Ammon's horn (tissue), 1 donor: ENCODE results near the gene ZFP36.
"Not testable (repeated sequence)": the region's sequence is repeated elsewhere in the genome, so short reads cannot be mapped to it uniquely, and the experiment has no call there.

Source experiments
- DNase-seq: peaks from one replicate; pipeline ENCODE4 v3.0.0-alpha.2; 2016; ENCODE audit warnings: low spot score

The ZFP36 gene

DNA sequence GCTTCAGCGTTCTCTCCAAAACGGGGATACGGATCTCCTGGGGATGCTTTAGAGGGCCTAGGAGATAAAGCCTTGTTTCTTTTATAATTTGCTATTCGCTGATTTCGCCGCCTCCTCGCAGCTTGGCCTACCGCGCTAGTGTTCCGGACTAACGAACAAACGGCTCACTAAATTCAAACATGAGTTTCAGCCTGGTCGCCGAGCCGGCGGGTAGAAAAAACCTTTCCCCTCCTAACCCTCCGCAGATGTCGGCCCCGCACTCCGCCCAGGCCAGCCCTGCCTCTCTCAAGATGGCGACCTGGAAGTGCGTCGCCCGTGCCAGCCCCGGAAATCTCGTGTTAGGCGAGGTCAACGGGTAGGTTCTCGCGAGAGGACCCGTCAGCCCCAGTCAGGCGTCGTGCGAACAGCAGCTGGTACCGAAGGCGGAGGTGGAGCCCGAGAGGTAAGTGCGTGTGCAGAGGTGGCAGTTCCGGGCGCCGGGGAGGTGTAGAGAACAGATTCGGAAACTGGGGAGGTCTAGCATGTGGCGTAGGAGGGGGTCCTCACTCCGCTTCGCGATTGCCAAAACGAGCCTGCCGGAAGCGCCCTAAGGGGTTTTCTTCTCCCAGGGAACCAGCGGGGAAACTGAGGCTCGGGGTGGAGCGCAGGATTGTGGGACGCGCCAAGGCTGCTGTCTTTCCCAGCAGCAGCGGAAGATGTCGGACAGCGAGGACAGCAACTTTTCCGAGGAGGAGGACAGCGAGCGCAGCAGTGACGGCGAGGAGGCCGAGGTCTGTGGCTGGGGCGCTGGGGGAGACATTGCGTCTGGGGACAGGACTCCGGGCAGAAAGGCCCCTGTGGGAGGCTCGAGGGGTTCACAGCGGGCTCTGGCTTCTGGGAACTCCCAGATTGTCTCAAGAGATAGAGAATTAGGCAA is 38.8 kb downstream of the ZFP36 start, which contains the start of gene SUPT5H:
Gene SUPT5H, plus strand, starts transcription at position 387 of the 916 bp plus-strand sequence. Its CDS starts 309 bp downstream, at position 696.
- DNase-seq = peak; percentile 98

DNA sequence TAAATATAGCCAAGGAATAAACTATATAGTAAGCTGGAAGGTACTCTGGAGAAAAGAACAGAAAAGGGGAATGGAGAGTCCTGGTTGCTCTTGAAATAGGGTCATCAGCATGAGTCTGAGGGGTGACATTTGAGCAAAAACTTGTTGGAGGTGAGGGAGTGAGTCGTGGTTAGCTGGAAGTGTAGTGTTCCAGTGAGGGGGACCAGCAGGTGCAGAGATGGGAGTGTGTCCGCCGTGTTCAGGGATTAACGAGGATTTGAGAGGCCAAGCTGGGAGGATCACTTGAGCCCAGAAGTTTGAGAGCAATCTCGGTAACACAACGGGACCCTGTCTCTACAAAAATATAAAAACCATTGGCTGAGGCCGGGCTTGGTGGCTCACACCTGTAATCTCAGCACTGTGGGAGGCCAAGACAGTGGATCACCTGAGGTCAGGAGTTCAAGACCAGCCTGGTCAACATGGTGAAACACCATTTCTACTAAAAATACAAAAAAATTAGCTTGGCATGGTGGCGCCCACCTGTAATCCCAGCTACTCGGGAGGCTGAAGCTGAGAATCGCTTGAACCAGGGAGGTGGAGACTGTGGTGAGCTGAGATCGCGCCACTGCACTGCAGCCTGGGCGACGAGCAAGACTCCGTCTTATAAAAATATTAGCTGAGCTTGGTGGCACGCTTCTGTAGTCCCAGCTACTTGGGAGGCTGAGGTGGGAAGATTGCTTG is 39.9 kb downstream of the ZFP36 start:
- DNase-seq = no peak

DNA sequence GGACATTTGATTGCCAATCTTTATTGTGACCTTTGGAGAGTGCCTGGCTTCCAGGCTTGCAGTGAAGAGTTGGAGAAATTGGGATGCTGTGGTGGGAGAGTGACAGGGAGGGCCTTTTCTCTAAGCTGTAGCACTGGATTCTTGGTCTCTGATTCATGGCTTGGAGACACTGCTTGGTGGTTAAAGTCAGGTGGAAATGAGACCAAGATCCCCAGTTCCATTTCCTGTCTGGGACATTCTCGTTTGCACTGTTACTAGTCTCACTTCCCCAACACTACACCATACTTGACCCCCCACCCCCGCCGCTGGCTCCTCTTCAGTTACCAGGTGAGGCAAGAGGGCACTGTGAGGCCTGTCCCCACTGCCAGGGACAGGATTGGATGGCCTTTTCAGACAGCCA is 41.6 kb downstream of the ZFP36 start:
- DNase-seq = no peak

DNA sequence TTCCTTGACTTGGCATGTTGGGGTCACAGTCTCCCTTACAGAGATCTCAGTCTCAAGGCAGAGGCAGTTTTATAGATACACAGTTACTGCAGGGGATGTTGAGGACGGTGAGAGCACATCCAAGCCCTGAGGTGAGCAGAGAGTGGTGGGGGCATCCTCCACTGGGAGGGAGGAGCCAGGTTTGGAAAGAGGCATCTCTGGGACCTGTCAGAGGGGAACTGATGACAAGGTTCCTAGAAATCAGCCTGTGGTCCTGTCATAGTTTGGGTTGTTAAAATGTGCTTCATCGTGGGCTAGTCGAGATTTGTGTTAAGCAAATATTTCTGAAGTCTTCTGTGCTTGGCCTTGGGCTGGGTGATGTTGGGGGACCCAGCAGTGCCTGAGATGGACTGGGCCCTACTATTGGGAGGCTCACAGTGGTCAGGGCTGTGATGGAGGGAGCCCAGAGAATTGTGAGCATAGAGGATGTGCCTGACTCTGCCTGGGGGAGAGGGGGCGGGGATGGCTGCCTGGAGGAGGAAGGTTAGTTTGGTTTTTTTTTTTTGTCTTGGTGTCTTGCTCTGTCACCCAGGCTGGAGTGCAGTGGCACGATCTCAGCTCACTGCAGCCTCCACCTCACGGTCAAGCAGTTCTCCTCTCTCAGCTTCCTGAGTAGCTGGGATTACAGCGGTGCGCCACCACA is 42.6 kb downstream of the ZFP36 start:
- no peak for DNase-seq

DNA sequence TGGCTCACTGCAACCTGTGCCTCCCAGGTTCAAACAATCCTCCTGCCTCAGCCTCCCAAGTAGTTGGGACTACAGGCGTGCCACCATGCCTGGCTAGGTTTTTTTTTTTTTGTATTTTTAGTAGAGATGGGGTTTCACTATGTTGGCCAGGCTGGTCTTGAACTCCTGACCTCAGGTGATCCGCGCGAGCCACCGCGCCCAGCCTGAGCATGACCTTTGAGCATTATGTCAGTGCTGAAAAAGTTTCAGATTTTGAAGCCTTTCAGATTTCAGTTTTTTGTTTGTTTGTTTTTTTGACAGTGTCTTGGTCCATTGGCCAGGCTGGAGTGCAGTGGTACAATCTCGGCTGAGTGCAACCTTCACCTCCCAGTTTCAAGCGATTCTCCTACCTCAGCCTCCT is 44.6 kb downstream of the ZFP36 start:
- DNase-seq = not testable (repeated sequence)
